ENCODE measurements around the gene EXOC4.

The EXOC4 gene

GRCh38 chr7:133780912-133781311 lies 528.0 kb downstream of the EXOC4 start:
- Histone ChIP-seq H4K20me1 (no peaks in the 10 kb centered on the region), H3K4me2 (no peak overlapping the region), H3K4me3 (no peak overlapping the region), H3K27ac (no peak overlapping the region), H3K36me3 (peaks cover 0 to 28% (median 8%) of the 10 kb centered on the region in 11 experiments; a peak in 7 of 22 replicates), H3K27me3 (no peaks in the 10 kb centered on the region), H3K9ac (no peak overlapping the region), H3K9me3 (replicated peaks in 1 of 11) (peaks cover 12 to 23% (median 14%) of the 10 kb centered on the region in 11 experiments; a peak in 21 of 22 replicates), H3K4me1 (no peaks in the 10 kb centered on the region)
- no peak for TF ChIP-seq Cebpa-rat (IDR thresholded peaks at IDR 0.05)

- H3K9me3 ChIP-seq (replicated peaks in 1 of 11): peaks cover 12 to 23% (median 14%) of the 10 kb centered on the region in 11 experiments; a peak in 21 of 22 replicates
- H3K4me3 ChIP-seq: no peak overlapping the region
- peaks cover 0 to 26% (median 8%) of the 10 kb centered on the region in 11 experiments; a peak in 7 of 22 replicates for H3K36me3 ChIP-seq
- H3K4me2 ChIP-seq: no peak overlapping the region
- TF ChIP-seq Cebpa-rat (IDR thresholded peaks at IDR 0.05): no peak
- H3K27ac ChIP-seq: no peak overlapping the region
- no peaks in the 10 kb centered on the region for H3K27me3 ChIP-seq
- no peak overlapping the region for H3K9ac ChIP-seq
- no peaks in the 10 kb centered on the region for H4K20me1 ChIP-seq
- H3K4me1 ChIP-seq: no peaks in the 10 kb centered on the region
Measured at GRCh38 chr7:133781486-133782090, 528.7 kb downstream of the EXOC4 start.

GRCh38 chr7:133782470-133782869 lies 529.6 kb downstream of the EXOC4 start:
- TF ChIP-seq Cebpa-rat (IDR thresholded peaks at IDR 0.05): no peak
- Histone ChIP-seq H3K9me3 (replicated peaks in 1 of 11) (peaks cover 12 to 23% (median 14%) of the 10 kb centered on the region in 11 experiments; a peak in 21 of 22 replicates), H3K4me3 (no peak overlapping the region), H3K9ac (no peak overlapping the region), H3K27ac (no peak overlapping the region), H3K4me1 (no peaks in the 10 kb centered on the region), H3K36me3 (peaks cover 0 to 26% (median 8%) of the 10 kb centered on the region in 11 experiments; a peak in 7 of 22 replicates), H3K27me3 (no peaks in the 10 kb centered on the region), H4K20me1 (no peaks in the 10 kb centered on the region), H3K4me2 (no peak overlapping the region)

- H3K9ac ChIP-seq: no peak overlapping the region
- H3K27me3 ChIP-seq: no peaks in the 10 kb centered on the region
- H4K20me1 ChIP-seq: no peaks in the 10 kb centered on the region
- H3K36me3 ChIP-seq: peaks cover 0 to 23% (median 8%) of the 10 kb centered on the region in 11 experiments; a peak in 7 of 22 replicates
- no peak overlapping the region for H3K27ac ChIP-seq
- no peaks in the 10 kb centered on the region for H3K4me1 ChIP-seq
- TF ChIP-seq Cebpa-rat (IDR thresholded peaks at IDR 0.05): no peak
- no peak overlapping the region for H3K4me2 ChIP-seq
- H3K4me3 ChIP-seq: no peak overlapping the region
- peaks cover 12 to 17% (median 14%) of the 10 kb centered on the region in 11 experiments; a peak in 21 of 22 replicates for H3K9me3 ChIP-seq (replicated peaks in 1 of 11)
Measured at GRCh38 chr7:133783276-133783675, 530.4 kb downstream of the EXOC4 start.

GRCh38 chr7:133784486-133785001 lies 531.7 kb downstream of the EXOC4 start:
- Histone ChIP-seq H3K27ac (no peak overlapping the region), H3K36me3 (peaks cover 0 to 17% (median 0%) of the 10 kb centered on the region in 11 experiments; a peak in 6 of 22 replicates), H3K27me3 (no peaks in the 10 kb centered on the region), H3K9ac (no peak overlapping the region), H3K9me3 (replicated peaks in 1 of 11) (peaks cover 3 to 5% (median 4%) of the 10 kb centered on the region in 11 experiments; a peak in 19 of 22 replicates), H3K4me1 (no peaks in the 10 kb centered on the region), H3K4me2 (no peak overlapping the region), H3K4me3 (no peak overlapping the region), H4K20me1 (no peaks in the 10 kb centered on the region)
- TF ChIP-seq Cebpa-rat (IDR thresholded peaks at IDR 0.05): no peak

GRCh38 chr7:133786401-133786937 lies 533.6 kb downstream of the EXOC4 start:
- Histone ChIP-seq H3K27ac (no peak overlapping the region), H3K9ac (no peak overlapping the region), H3K27me3 (no peaks in the 10 kb centered on the region), H4K20me1 (no peaks in the 10 kb centered on the region), H3K4me2 (no peak overlapping the region), H3K4me3 (no peak overlapping the region), H3K4me1 (no peaks in the 10 kb centered on the region), H3K9me3 (replicated peaks in 1 of 11) (no peaks in the 10 kb centered on the region), H3K36me3 (peaks cover 0 to 13% (median 0%) of the 10 kb centered on the region in 11 experiments; a peak in 2 of 22 replicates)
- no peak for TF ChIP-seq Cebpa-rat (IDR thresholded peaks at IDR 0.05)

- Histone ChIP-seq H3K4me3 (no peak overlapping the region), H3K9me3 (replicated peaks in 1 of 11) (no peaks in the 10 kb centered on the region), H4K20me1 (no peaks in the 10 kb centered on the region), H3K4me1 (no peaks in the 10 kb centered on the region), H3K36me3 (peaks cover 0 to 17% (median 0%) of the 10 kb centered on the region in 11 experiments; a peak in 2 of 22 replicates), H3K4me2 (no peak overlapping the region), H3K9ac (no peak overlapping the region), H3K27me3 (no peaks in the 10 kb centered on the region), H3K27ac (no peak overlapping the region)
- no peak for TF ChIP-seq Cebpa-rat (IDR thresholded peaks at IDR 0.05)
Measured at GRCh38 chr7:133789974-133790373, 537.1 kb downstream of the EXOC4 start.

GRCh38 chr7:133790911-133791310 lies 538.0 kb downstream of the EXOC4 start:
- H3K9ac ChIP-seq: no peak overlapping the region
- no peaks in the 10 kb centered on the region for H3K9me3 ChIP-seq (replicated peaks in 1 of 11)
- H4K20me1 ChIP-seq: no peaks in the 10 kb centered on the region
- no peak overlapping the region for H3K4me3 ChIP-seq
- no peak overlapping the region for H3K27ac ChIP-seq
- TF ChIP-seq Cebpa-rat (IDR thresholded peaks at IDR 0.05): no peak
- no peaks in the 10 kb centered on the region for H3K4me1 ChIP-seq
- peaks cover 0 to 17% (median 0%) of the 10 kb centered on the region in 11 experiments; a peak in 2 of 22 replicates for H3K36me3 ChIP-seq
- no peak overlapping the region for H3K4me2 ChIP-seq
- no peaks in the 10 kb centered on the region for H3K27me3 ChIP-seq

- TF ChIP-seq Cebpa-rat (IDR thresholded peaks at IDR 0.05): no peak
- H3K9ac ChIP-seq: no peak overlapping the region
- H4K20me1 ChIP-seq: no peaks in the 10 kb centered on the region
- no peaks in the 10 kb centered on the region for H3K27me3 ChIP-seq
- H3K4me1 ChIP-seq: no peaks in the 10 kb centered on the region
- peaks cover 0 to 21% (median 0%) of the 10 kb centered on the region in 11 experiments; a peak in 2 of 22 replicates for H3K36me3 ChIP-seq
- H3K4me2 ChIP-seq: no peak overlapping the region
- no peak overlapping the region for H3K4me3 ChIP-seq
- H3K27ac ChIP-seq: no peak overlapping the region
- H3K9me3 ChIP-seq (replicated peaks in 1 of 11): no peaks in the 10 kb centered on the region
Measured at GRCh38 chr7:133794479-133794878, 541.6 kb downstream of the EXOC4 start.
